Measurements from ENCODE around the gene OVOL2. TPM values are rescaled to one million over a fixed set of nuclear protein-coding genes. Genes with fewer than 3 reads are reported as not detected.

OVOL2 gene
- total and polyA plus RNA-seq, 4 donors = 2.7 to 11.2 (median 7.2) TPM

DNA sequence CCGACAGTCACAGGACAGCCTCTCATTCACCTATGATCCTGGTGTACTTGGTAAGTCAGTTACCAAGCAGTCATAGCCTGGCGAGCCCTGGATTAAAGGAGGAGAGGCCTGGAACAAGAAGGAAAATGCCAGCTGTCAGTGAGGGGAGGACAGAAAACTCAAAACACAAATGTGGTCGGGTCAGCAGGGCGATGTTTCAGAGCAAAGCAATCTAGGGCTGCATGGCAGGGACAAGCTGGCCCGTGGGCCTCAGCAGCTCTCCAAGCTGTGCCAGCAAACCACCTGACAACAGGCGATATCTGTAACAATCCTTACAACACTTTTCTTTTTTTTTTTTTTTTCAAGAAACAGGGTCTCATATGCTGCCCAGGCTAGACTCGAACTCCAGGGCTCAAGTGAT is 48.6 kb downstream of the OVOL2 start:
- TF ChIP-seq, protein P1, sequence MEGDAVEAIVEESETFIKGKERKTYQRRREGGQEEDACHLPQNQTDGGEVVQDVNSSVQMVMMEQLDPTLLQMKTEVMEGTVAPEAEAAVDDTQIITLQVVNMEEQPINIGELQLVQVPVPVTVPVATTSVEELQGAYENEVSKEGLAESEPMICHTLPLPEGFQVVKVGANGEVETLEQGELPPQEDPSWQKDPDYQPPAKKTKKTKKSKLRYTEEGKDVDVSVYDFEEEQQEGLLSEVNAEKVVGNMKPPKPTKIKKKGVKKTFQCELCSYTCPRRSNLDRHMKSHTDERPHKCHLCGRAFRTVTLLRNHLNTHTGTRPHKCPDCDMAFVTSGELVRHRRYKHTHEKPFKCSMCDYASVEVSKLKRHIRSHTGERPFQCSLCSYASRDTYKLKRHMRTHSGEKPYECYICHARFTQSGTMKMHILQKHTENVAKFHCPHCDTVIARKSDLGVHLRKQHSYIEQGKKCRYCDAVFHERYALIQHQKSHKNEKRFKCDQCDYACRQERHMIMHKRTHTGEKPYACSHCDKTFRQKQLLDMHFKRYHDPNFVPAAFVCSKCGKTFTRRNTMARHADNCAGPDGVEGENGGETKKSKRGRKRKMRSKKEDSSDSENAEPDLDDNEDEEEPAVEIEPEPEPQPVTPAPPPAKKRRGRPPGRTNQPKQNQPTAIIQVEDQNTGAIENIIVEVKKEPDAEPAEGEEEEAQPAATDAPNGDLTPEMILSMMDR (IDR thresholded peaks at IDR 0.05; ENCODE audit: control extremely low read depth, extremely low read depth) = no peak
- Histone ChIP-seq H3K27me3 (ENCODE audit: control insufficient read depth in 3 of 3, insufficient read depth in 3 of 3, low read length in 2 of 3) (no peaks in the 10 kb centered on the region), H3K9me3 (ENCODE audit: control insufficient read depth in 4 of 4, insufficient read depth in 3 of 4, low read length in 3 of 4) (no peaks in the 10 kb centered on the region), H3K4me3 (no peak overlapping the region), H3K27ac (ENCODE audit: low read depth in 1 of 2, low read length in 1 of 2) (no peak overlapping the region), H3K36me3 (ENCODE audit: control insufficient read depth in 4 of 4, insufficient read depth in 4 of 4, low read length in 4 of 4) (no peaks in the 10 kb centered on the region), H3K4me1 (ENCODE audit: control insufficient read depth in 5 of 5, insufficient read depth in 5 of 5, low read length in 5 of 5) (peaks cover 0 to 20% (median 7%) of the 10 kb centered on the region in 5 donors), H3K9ac (ENCODE audit: insufficient read depth in 1 of 2, low read length in 2 of 2) (no peak overlapping the region)
- ATAC-seq (ENCODE audit: insufficient read depth, low FRiP score) (no peak), DNase-seq (no peak)
- 83 to 89% methylated on average over 7 of the region's 7 CpGs for WGBS, 2 donors

DNA sequence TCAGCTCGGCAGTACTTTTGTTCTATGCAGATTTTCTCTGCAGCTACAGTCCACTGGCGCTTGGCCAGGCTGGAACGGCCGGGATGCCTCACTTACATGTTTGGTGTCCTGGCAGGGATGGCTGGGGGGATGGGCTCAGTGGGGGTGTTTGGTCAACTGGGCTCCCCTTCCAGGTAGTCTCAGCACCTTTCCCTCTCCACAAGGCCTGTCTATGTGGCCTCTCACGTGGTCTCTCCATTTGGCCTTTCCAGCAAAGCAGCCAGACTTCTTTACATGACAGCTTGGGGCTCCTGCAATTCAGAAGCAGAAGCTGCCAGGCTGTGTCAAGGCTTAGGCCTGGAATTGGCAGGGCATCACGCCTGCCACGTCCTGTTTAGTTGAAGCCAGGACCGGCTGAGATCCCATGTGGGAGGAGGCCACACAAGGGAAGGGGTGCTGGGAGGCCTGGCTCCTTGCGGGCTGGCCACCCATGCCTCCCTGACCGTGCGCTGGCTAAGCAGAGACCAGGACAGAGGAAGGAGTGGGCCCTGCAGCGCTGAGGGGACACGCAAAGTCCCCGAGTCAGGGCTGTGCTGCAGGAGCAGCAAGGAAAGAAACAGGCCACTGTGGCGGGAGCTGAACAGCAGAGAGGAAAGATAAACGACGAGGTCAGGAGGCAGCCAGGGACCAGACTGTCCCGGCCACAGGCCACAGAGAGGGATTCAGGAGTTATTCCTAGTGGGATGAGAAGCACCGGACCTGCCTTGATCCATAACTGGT is 50.0 kb downstream of the OVOL2 start:
- Histone ChIP-seq H3K36me3 (ENCODE audit: control insufficient read depth in 4 of 4, insufficient read depth in 4 of 4, low read length in 4 of 4) (no peaks in the 10 kb centered on the region), H3K4me1 (ENCODE audit: control insufficient read depth in 5 of 5, insufficient read depth in 5 of 5, low read length in 5 of 5) (peaks cover 0 to 20% (median 7%) of the 10 kb centered on the region in 5 donors), H3K27ac (ENCODE audit: low read depth in 1 of 2, low read length in 1 of 2) (no peak overlapping the region), H3K4me3 (no peak overlapping the region), H3K27me3 (ENCODE audit: control insufficient read depth in 3 of 3, insufficient read depth in 3 of 3, low read length in 2 of 3) (no peaks in the 10 kb centered on the region), H3K9ac (ENCODE audit: insufficient read depth in 1 of 2, low read length in 2 of 2) (no peak overlapping the region), H3K9me3 (ENCODE audit: control insufficient read depth in 4 of 4, insufficient read depth in 3 of 4, low read length in 3 of 4) (no peaks in the 10 kb centered on the region)
- DNase-seq = peak; percentile 84 to 90 (median 88)
- WGBS, 2 donors = 69 to 74% methylated on average over 19 of the region's 19 CpGs
- ATAC-seq (ENCODE audit: insufficient read depth, low FRiP score) = no peak
- TF ChIP-seq, protein P1 (IDR thresholded peaks at IDR 0.05; ENCODE audit: control extremely low read depth, extremely low read depth) = no peak

DNA sequence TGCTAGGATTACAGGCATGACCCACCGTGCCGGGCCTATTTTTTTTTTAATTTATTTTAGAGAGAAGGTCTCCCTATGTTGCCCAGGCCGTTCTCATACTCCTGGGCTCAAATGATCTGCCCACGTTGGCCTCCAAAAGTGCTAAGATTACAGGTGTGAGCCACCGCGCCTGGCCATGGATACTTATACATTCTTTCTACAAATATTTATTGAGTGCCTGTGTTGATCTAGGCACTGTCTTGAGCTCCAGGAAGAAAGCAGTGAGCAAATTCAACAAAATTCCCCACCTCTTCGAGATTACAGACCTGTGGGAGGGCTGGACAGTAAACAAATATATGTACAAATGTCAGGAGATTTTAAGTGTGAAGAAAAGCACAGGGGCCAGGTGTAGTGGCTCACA is 51.0 kb downstream of the OVOL2 start:
- DNase-seq (no peak), ATAC-seq (ENCODE audit: insufficient read depth, low FRiP score) (no peak)
- Histone ChIP-seq H3K36me3 (ENCODE audit: control insufficient read depth in 4 of 4, insufficient read depth in 4 of 4, low read length in 4 of 4) (no peaks in the 10 kb centered on the region), H3K27ac (ENCODE audit: low read depth in 1 of 2, low read length in 1 of 2) (no peak overlapping the region), H3K9me3 (ENCODE audit: control insufficient read depth in 4 of 4, insufficient read depth in 3 of 4, low read length in 3 of 4) (no peaks in the 10 kb centered on the region), H3K4me3 (no peak overlapping the region), H3K27me3 (ENCODE audit: control insufficient read depth in 3 of 3, insufficient read depth in 3 of 3, low read length in 2 of 3) (no peaks in the 10 kb centered on the region), H3K4me1 (ENCODE audit: control insufficient read depth in 5 of 5, insufficient read depth in 5 of 5, low read length in 5 of 5) (peaks cover 0 to 20% (median 7%) of the 10 kb centered on the region in 5 donors), H3K9ac (ENCODE audit: insufficient read depth in 1 of 2, low read length in 2 of 2) (no peak overlapping the region)
- TF ChIP-seq, protein P1 (IDR thresholded peaks at IDR 0.05; ENCODE audit: control extremely low read depth, extremely low read depth) = no peak
- 72 to 87% methylated on average over 7 of the region's 7 CpGs for WGBS, 2 donors
